KMS-11 (cell line): ENCODE data around the gene AREL1.

Experiments
- H2AFZ ChIP-seq: fragments of 200-600 bp; sonication (generic); 2 replicates; pipeline ENCODE4 v1.6.1; 2016; ENCODE audit warnings: antibody characterized with exemption, mixed run types, low read depth
- H3K27ac ChIP-seq: fragments of 200-600 bp; sonication (generic); 2 replicates; pipeline ENCODE4 v1.6.1; 2016; ENCODE audit warnings: mild to moderate bottlenecking, mixed run types
- H3K27me3 ChIP-seq: fragments of 200-600 bp; sonication (generic); 2 replicates; pipeline ENCODE4 v1.6.1; 2017; ENCODE audit warnings: mild to moderate bottlenecking, low read depth, mixed run types, moderate library complexity; ENCODE audit not compliant: insufficient read depth
- H3K36me3 ChIP-seq: fragments of 200-600 bp; sonication (generic); 2 replicates; pipeline ENCODE4 v1.6.1; 2017; ENCODE audit warnings: mild to moderate bottlenecking, mixed run types; ENCODE audit not compliant: insufficient read depth
- H3K4me1 ChIP-seq: fragments of 200-600 bp; sonication (generic); 2 replicates; pipeline ENCODE4 v1.6.1; 2016; ENCODE audit warnings: mild to moderate bottlenecking, low read depth, mixed run types; ENCODE audit not compliant: poor library complexity, severe bottlenecking
- H3K4me2 ChIP-seq: fragments of 200-600 bp; sonication (generic); 2 replicates; pipeline ENCODE4 v1.7.0; 2016; ENCODE audit warnings: mild to moderate bottlenecking, mixed run types
- H3K4me3 ChIP-seq: fragments of 200-600 bp; sonication (generic); IDR thresholded peaks from 2 replicates; pipeline ENCODE4 v1.6.1; 2017; ENCODE audit warnings: low read depth, low read length, mixed read lengths; ENCODE audit not compliant: insufficient read depth
- H3K79me2 ChIP-seq: fragments of 200-600 bp; sonication (generic); 2 replicates; pipeline ENCODE4 v1.6.1; 2016; ENCODE audit warnings: low read depth, mixed run types; ENCODE audit not compliant: insufficient read depth
- H3K9ac ChIP-seq: fragments of 200-600 bp; sonication (generic); 2 replicates; pipeline ENCODE4 v1.6.1; 2016; ENCODE audit warnings: mild to moderate bottlenecking, mixed run types
- H4K20me1 ChIP-seq: fragments of 200-600 bp; sonication (generic); 2 replicates; pipeline ENCODE4 v1.6.1; 2016; ENCODE audit warnings: mild to moderate bottlenecking, mixed run types; ENCODE audit not compliant: insufficient read depth
- CTCF ChIP-seq: fragments of 200-600 bp; sonication (generic); conservative IDR thresholded peaks from 2 replicates; pipeline ENCODE4 v1.6.1; 2017; ENCODE audit warnings: low read depth, mild to moderate bottlenecking, antibody characterized with exemption, low read length, moderate library complexity, mixed read lengths

AREL1 gene

GRCh38 chr14:74682169-74682952 lies 30.5 kb downstream of the AREL1 start:
- H3K79me2 ChIP-seq: no peaks in the 10 kb centered on the region
- no peak overlapping the region for H3K4me3 ChIP-seq
- H3K36me3 ChIP-seq: no peaks in the 10 kb centered on the region
- H2AFZ ChIP-seq: no peak overlapping the region
- no peaks in the 10 kb centered on the region for H3K4me1 ChIP-seq
- TF ChIP-seq CTCF: no peak
- H3K9ac ChIP-seq: no peak overlapping the region
- H3K27me3 ChIP-seq: no peaks in the 10 kb centered on the region
- H3K4me2 ChIP-seq: no peak overlapping the region
- H3K27ac ChIP-seq: no peak overlapping the region
- H4K20me1 ChIP-seq: no peaks in the 10 kb centered on the region

- Histone ChIP-seq H3K36me3 (no peaks in the 10 kb centered on the region), H3K4me1 (no peaks in the 10 kb centered on the region), H3K4me2 (no peak overlapping the region), H3K4me3 (no peak overlapping the region), H3K9ac (no peak overlapping the region), H4K20me1 (no peaks in the 10 kb centered on the region), H2AFZ (no peak overlapping the region), H3K27me3 (no peaks in the 10 kb centered on the region), H3K79me2 (no peaks in the 10 kb centered on the region), H3K27ac (no peak overlapping the region)
- no peak for TF ChIP-seq CTCF
Observed at GRCh38 chr14:74675219-74675618, 37.7 kb downstream of the AREL1 start.

- no peak overlapping the region for H3K27ac ChIP-seq
Observed at GRCh38 chr14:74673768-74674167, 39.1 kb downstream of the AREL1 start.

GRCh38 chr14:74671789-74672188 lies 41.1 kb downstream of the AREL1 start:
- Histone ChIP-seq H2AFZ (no peak overlapping the region), H3K4me1 (no peaks in the 10 kb centered on the region), H3K27me3 (no peaks in the 10 kb centered on the region), H4K20me1 (no peaks in the 10 kb centered on the region), H3K9ac (no peak overlapping the region), H3K79me2 (no peaks in the 10 kb centered on the region), H3K4me2 (no peak overlapping the region), H3K4me3 (no peak overlapping the region), H3K36me3 (no peaks in the 10 kb centered on the region), H3K27ac (no peak overlapping the region)
- TF ChIP-seq CTCF: no peak

More at GRCh38 chr14:74673768-74674167, 39.1 kb downstream of the AREL1 start:
- TF ChIP-seq CTCF: no peak
- Histone ChIP-seq H3K4me1 (no peaks in the 10 kb centered on the region), H3K79me2 (no peaks in the 10 kb centered on the region), H3K4me2 (no peak overlapping the region), H3K4me3 (no peak overlapping the region), H4K20me1 (no peaks in the 10 kb centered on the region), H3K36me3 (no peaks in the 10 kb centered on the region), H3K9ac (no peak overlapping the region), H3K27me3 (no peaks in the 10 kb centered on the region), H2AFZ (no peak overlapping the region)
